GM23338 (cell line): Measurements from ENCODE around the gene PAX4. TPM values are rescaled to one million over a fixed set of nuclear protein-coding genes. Genes with fewer than 3 reads are reported as not detected.

Source experiments
- ATAC-seq: fragments of 200-7000 bp; cut with Tn5 transposase; 3 replicates; pipeline ENCODE4 v1.9.1; 2020
- DNase-seq: peaks from one replicate; pipeline ENCODE4 v3.0.0-alpha.2; 2015; ENCODE audit warnings: low spot score
- H2AFZ ChIP-seq: fragments of 200-600 bp; sonication (generic); 2 replicates; pipeline ENCODE4 v1.8.0; 2016; ENCODE audit warnings: antibody characterized with exemption, mild to moderate bottlenecking, moderate library complexity
- H3F3A ChIP-seq: fragments of 200-600 bp; sonication (generic); replicated peaks from 2 replicates; pipeline ENCODE4 v1.8.0; 2017; ENCODE audit warnings: antibody characterized with exemption, mixed run types, low read depth
- H3K27ac ChIP-seq: fragments of 200-600 bp; sonication (generic); 2 replicates; pipeline ENCODE4 v1.6.1; 2016; ENCODE audit warnings: low read depth
- H3K27me3 ChIP-seq: fragments of 200-600 bp; sonication (generic); 2 replicates; pipeline ENCODE4 v1.8.0; 2016; ENCODE audit warnings: mild to moderate bottlenecking, mixed run types, moderate library complexity; ENCODE audit not compliant: insufficient read depth
- H3K36me3 ChIP-seq: fragments of 200-600 bp; sonication (generic); 2 replicates; pipeline ENCODE4 v1.8.0; 2016; ENCODE audit warnings: mild to moderate bottlenecking; ENCODE audit not compliant: insufficient read depth
- H3K4me1 ChIP-seq: fragments of 200-600 bp; sonication (generic); 2 replicates; pipeline ENCODE4 v1.8.0; 2016; ENCODE audit warnings: mild to moderate bottlenecking, moderate library complexity; ENCODE audit not compliant: insufficient read depth
- H3K4me2 ChIP-seq: fragments of 200-600 bp; sonication (generic); 2 replicates; pipeline ENCODE4 v1.7.1; 2017; ENCODE audit warnings: mixed run types
- H3K4me3 ChIP-seq: fragments of 200-600 bp; sonication (generic); 2 replicates; pipeline ENCODE4 v1.6.1; 2016; ENCODE audit warnings: mixed run types
- H3K79me2 ChIP-seq: fragments of 200-600 bp; sonication (generic); replicated peaks from 2 replicates; pipeline ENCODE4 v1.8.0; 2017; ENCODE audit warnings: mild to moderate bottlenecking; ENCODE audit not compliant: insufficient read depth
- H3K9me2 ChIP-seq: fragments of 200-600 bp; sonication (generic); 2 replicates; pipeline ENCODE4 v1.8.0; 2017; ENCODE audit not compliant: insufficient read depth
- H4K20me1 ChIP-seq: fragments of 200-600 bp; sonication (generic); replicated peaks from 2 replicates; pipeline ENCODE4 v1.8.0; 2017; ENCODE audit warnings: mild to moderate bottlenecking; ENCODE audit not compliant: insufficient read depth
- H3K27ac Mint-ChIP-seq: 2 replicates; pipeline ENCODE4 v1.8.0; 2020; ENCODE audit warnings: inconsistent platforms, mild to moderate bottlenecking, moderate library complexity, mixed read lengths
- H3K27me3 Mint-ChIP-seq: 3 replicates; pipeline ENCODE4 v1.8.0; 2022; ENCODE audit warnings: low read depth, mild to moderate bottlenecking, moderate library complexity, mixed read lengths, inconsistent platforms; ENCODE audit not compliant: insufficient read depth, poor library complexity
- H3K36me3 Mint-ChIP-seq: 3 replicates; pipeline ENCODE4 v1.8.0; 2021; ENCODE audit warnings: low read depth, mild to moderate bottlenecking, inconsistent platforms, moderate library complexity, mixed read lengths
- H3K4me1 Mint-ChIP-seq: 3 replicates; pipeline ENCODE4 v1.8.0; 2020; ENCODE audit warnings: mild to moderate bottlenecking, inconsistent platforms, mixed read lengths
- H3K4me3 Mint-ChIP-seq: 3 replicates; pipeline ENCODE4 v1.8.0; 2021; ENCODE audit warnings: moderate library complexity, mild to moderate bottlenecking, inconsistent platforms, mixed read lengths
- H3K9me3 Mint-ChIP-seq: 3 replicates; pipeline ENCODE4 v1.8.0; 2020; ENCODE audit warnings: moderate library complexity, mild to moderate bottlenecking, inconsistent platforms, mixed read lengths
- JUNB ChIP-seq: IDR thresholded peaks from one replicate; pipeline ENCODE4 v1.6.1; 2016; ENCODE audit warnings: antibody characterized with exemption; ENCODE audit not compliant: unreplicated experiment
- polyA plus RNA-seq: library from polyadenylated mRNA; unstranded; fragments of >200 nt; fragmentation: Nextera tagmentation; extraction: Ambion mirVana; gene quantifications from 2 replicates; pipeline ENCODE4 v1.2.1, GENCODE V29; 2016
- total RNA-seq: library from RNA; depleted of rRNA; stranded (reverse); fragments of >200 nt; shearing (Covaris generic); gene quantifications from 2 replicates; pipeline ENCODE4 v1.2.3, GENCODE V29; 2014
- TF ChIP-seq, protein P1 (sequence below), 2 experiments: fragments of 200-600 bp in 1 of 2; sonication (generic) in 1 of 2; conservative IDR thresholded peaks; 2 replicates each; pipeline versions ENCODE4 v1.5.1 to v1.6.1; 2016 to 2017; ENCODE audit warnings: antibody characterized with exemption in 2 of 2, low read depth in 2 of 2, mild to moderate bottlenecking in 2 of 2, moderate library complexity in 1 of 2
- TF ChIP-seq, protein P2 (sequence below): IDR thresholded peaks from 2 replicates; pipeline ENCODE4 v1.6.1; 2016; ENCODE audit warnings: antibody characterized with exemption

The PAX4 gene
- total and polyA plus RNA-seq, 2 experiments from 2014 or later, result not detected

DNA sequence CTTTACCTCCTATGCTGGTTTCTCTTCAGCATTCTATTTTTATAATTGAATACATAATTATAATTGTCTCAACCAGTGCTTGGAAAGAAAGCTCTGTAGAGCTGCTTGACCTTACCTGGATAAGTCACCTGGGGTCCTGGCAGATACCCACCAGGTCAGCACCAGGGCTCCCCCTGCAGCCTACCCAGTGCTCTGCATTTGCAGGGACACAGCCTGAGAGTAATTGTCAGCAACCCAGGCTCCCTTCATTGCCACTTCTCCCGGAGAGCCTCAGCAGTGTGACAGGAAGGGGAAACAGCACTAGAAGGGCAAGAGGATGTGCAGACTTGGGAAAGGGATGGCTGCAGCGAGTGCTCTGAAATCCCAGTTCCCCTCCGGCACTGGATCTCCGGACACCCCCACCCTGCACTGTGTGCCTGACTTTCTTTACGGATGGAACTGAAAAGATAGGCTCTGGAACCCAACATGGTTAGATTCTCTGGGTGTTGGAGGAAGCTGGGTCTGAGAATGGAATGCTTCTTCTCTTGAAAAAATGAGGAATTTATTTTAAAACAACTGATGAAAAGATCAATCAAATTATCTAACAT lies 11.4 kb upstream of the PAX4 start:
- DNase-seq (peak; percentile 93), ATAC-seq (peak; percentile 99)
- peak overlapping the region; percentile 34; the same call in 1 of the 2 replicates for H3K4me2 ChIP-seq
- no peak overlapping the region for H3K27ac ChIP-seq
- H3K27me3 Mint-ChIP-seq, result peaks cover 3% of the 10 kb centered on the region
- 0 out of 3 replicates have a peak overlapping the region, but pooled peaks have one; percentile 7 for H3K4me3 Mint-ChIP-seq
- H3K4me1 Mint-ChIP-seq, result peaks cover 11% of the 10 kb centered on the region
- TF ChIP-seq JUNB, result no peak
- TF ChIP-seq, protein P1, sequence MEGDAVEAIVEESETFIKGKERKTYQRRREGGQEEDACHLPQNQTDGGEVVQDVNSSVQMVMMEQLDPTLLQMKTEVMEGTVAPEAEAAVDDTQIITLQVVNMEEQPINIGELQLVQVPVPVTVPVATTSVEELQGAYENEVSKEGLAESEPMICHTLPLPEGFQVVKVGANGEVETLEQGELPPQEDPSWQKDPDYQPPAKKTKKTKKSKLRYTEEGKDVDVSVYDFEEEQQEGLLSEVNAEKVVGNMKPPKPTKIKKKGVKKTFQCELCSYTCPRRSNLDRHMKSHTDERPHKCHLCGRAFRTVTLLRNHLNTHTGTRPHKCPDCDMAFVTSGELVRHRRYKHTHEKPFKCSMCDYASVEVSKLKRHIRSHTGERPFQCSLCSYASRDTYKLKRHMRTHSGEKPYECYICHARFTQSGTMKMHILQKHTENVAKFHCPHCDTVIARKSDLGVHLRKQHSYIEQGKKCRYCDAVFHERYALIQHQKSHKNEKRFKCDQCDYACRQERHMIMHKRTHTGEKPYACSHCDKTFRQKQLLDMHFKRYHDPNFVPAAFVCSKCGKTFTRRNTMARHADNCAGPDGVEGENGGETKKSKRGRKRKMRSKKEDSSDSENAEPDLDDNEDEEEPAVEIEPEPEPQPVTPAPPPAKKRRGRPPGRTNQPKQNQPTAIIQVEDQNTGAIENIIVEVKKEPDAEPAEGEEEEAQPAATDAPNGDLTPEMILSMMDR (conservative IDR thresholded peaks at IDR 0.05; ENCODE audit: low read depth in 2 of 2), result peak; percentile 83 to 94
- H3K4me1 ChIP-seq, result peaks cover 7% of the 10 kb centered on the region; the same call in 1 of the 2 replicates
- H3K9me3 Mint-ChIP-seq, result no peaks in the 10 kb centered on the region
- H3F3A ChIP-seq, result 0 out of 2 replicates have a peak, but pooled peaks cover 4% of the 10 kb centered on the region
- H3K9me2 ChIP-seq, result peaks cover 3% of the 10 kb centered on the region; the same call in 1 of the 2 replicates
- H3K36me3 ChIP-seq, result no peaks in the 10 kb centered on the region
- peak overlapping the region; percentile 48; the same call in 1 of the 2 replicates for H2AFZ ChIP-seq
- no peaks in the 10 kb centered on the region for H3K36me3 Mint-ChIP-seq
- H3K27me3 ChIP-seq, result no peaks in the 10 kb centered on the region
- peak overlapping the region; percentile 23; the same call in 1 of the 2 replicates for H3K4me3 ChIP-seq
- H3K27ac Mint-ChIP-seq, result no peak overlapping the region
- no peaks in the 10 kb centered on the region for H3K79me2 ChIP-seq
- H4K20me1 ChIP-seq, result no peaks in the 10 kb centered on the region

- no peak overlapping the region for H3K4me3 ChIP-seq
- 0 out of 2 replicates have a peak, but pooled peaks cover 4% of the 10 kb centered on the region for H3F3A ChIP-seq
- H3K27me3 ChIP-seq, result no peaks in the 10 kb centered on the region
- ATAC-seq (peak; percentile 86), DNase-seq (peak; percentile 74)
- no peaks in the 10 kb centered on the region for H3K9me2 ChIP-seq
- peak overlapping the region; percentile 81 for H2AFZ ChIP-seq
- Mint-ChIP-seq H3K4me1 (peaks cover 11% of the 10 kb centered on the region), H3K4me3 (no peak overlapping the region), H3K36me3 (no peaks in the 10 kb centered on the region), H3K9me3 (no peaks in the 10 kb centered on the region), H3K27me3 (peaks cover 3% of the 10 kb centered on the region), H3K27ac (no peak overlapping the region)
- H3K27ac ChIP-seq, result no peak overlapping the region
- TF ChIP-seq, protein P2, sequence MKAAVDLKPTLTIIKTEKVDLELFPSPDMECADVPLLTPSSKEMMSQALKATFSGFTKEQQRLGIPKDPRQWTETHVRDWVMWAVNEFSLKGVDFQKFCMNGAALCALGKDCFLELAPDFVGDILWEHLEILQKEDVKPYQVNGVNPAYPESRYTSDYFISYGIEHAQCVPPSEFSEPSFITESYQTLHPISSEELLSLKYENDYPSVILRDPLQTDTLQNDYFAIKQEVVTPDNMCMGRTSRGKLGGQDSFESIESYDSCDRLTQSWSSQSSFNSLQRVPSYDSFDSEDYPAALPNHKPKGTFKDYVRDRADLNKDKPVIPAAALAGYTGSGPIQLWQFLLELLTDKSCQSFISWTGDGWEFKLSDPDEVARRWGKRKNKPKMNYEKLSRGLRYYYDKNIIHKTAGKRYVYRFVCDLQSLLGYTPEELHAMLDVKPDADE, result no peak
- TF ChIP-seq, protein P1 (conservative IDR thresholded peaks at IDR 0.05; ENCODE audit: low read depth in 2 of 2), result peak; percentile 54 to 72
- no peak overlapping the region for H3K4me2 ChIP-seq
- peaks cover 7% of the 10 kb centered on the region; the same call in 1 of the 2 replicates for H3K4me1 ChIP-seq
- no peaks in the 10 kb centered on the region for H3K36me3 ChIP-seq
- H3K79me2 ChIP-seq, result no peaks in the 10 kb centered on the region
- H4K20me1 ChIP-seq, result no peaks in the 10 kb centered on the region
These were observed 10.5 kb upstream of the PAX4 start for GRCh38 chr7:127628445-127628844.
